ENCODE results near the gene FOXN3. TPM values are rescaled to one million over a fixed set of nuclear protein-coding genes. Genes with fewer than 3 reads are reported as not detected.

FOXN3 gene
- total RNA-seq, 1 experiment from 2014 or later = 125 TPM

DNA sequence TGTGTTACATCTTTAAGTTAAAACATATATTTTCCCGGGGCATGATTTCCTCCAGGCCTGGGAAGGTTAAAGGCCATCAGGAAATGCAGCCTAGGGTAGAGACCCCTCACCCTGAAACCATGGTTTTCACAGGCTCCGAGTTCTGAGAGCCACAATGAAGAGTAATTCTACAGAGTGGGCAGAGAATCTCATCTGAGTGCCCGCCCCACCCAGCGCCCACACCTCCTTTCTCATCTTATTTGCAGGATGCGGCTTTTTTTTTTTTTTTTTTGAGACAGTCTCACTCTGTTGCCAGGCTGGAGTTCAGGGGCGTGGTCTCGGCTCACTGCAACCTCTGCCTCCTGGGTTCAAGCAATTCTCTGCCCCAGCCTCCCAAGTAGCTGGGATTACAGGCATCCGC lies 170.7 kb downstream of the FOXN3 start:
- Histone ChIP-seq H4K5ac (ENCODE audit: insufficient read length, low read depth, low read length) (no peak overlapping the region), H3K4me1 (ENCODE audit: insufficient read depth, low read length) (peaks cover 16% of the 10 kb centered on the region; the same call in 1 of the 2 replicates), H3K79me1 (ENCODE audit: insufficient read depth, low read depth, low read length, poor library complexity, severe bottlenecking) (peaks cover 12% of the 10 kb centered on the region), H3K4ac (ENCODE audit: low read depth, low read length) (no peak overlapping the region), H3K18ac (ENCODE audit: insufficient read length, low read depth, low read length) (no peak overlapping the region), H2BK5ac (ENCODE audit: insufficient read length, low read length) (no peak overlapping the region), H3K14ac (ENCODE audit: insufficient read depth, low read length) (no peak overlapping the region), H3K79me2 (ENCODE audit: insufficient read depth, low read length) (peaks cover 5% of the 10 kb centered on the region; the same call in 1 of the 2 replicates), H2AFZ (ENCODE audit: low read length) (no peak overlapping the region), H2BK15ac (ENCODE audit: low read depth, low read length) (no peak overlapping the region), H3K9ac (ENCODE audit: extremely low read depth, insufficient read length, low read length) (no peak overlapping the region), H4K8ac (replicated peaks; ENCODE audit: insufficient read length, low read depth, low read length) (no peak overlapping the region), H2BK120ac (ENCODE audit: low read depth, low read length, poor library complexity, severe bottlenecking) (no peak overlapping the region), H3K9me3 (ENCODE audit: control insufficient read depth, low read depth, low read length) (no peaks in the 10 kb centered on the region), H3T11ph (ENCODE audit: low read length) (no peak overlapping the region), H2BK20ac (ENCODE audit: low read depth, low read length, poor library complexity, severe bottlenecking) (no peak overlapping the region), H3K4me2 (ENCODE audit: insufficient read depth, insufficient read length, low read length) (no peak overlapping the region), H3K23me2 (ENCODE audit: insufficient read length, low read depth, low read length, poor library complexity, severe bottlenecking) (no peaks in the 10 kb centered on the region), H2BK12ac (ENCODE audit: insufficient read length, low read depth, low read length) (no peak overlapping the region), H3K27me3 (ENCODE audit: insufficient read depth, low read length) (no peaks in the 10 kb centered on the region), H4K20me1 (ENCODE audit: control insufficient read depth, insufficient read depth, insufficient read length) (peaks cover 4% of the 10 kb centered on the region), H4K91ac (ENCODE audit: insufficient read length, low read depth, low read length) (no peak overlapping the region), H3K27ac (ENCODE audit: insufficient read length, low read depth, low read length) (no peak overlapping the region), H2AK5ac (ENCODE audit: insufficient read length, low read length) (no peak overlapping the region), H3K23ac (ENCODE audit: insufficient read length, low read depth, low read length) (no peak overlapping the region), H3K56ac (ENCODE audit: insufficient read length, low read depth, low read length) (no peak overlapping the region)
- Mint-ChIP-seq H3K36me3 (ENCODE audit: insufficient read depth in 1 of 3, low read depth in 3 of 3) (peaks cover 5 to 16% (median 10%) of the 10 kb centered on the region in 3 experiments; a peak in 5 of 7 replicates), H3K27ac (no peak overlapping the region), H3K4me3 (no peak overlapping the region), H3K9me3 (peaks cover 0 to 3% of the 10 kb centered on the region in 2 experiments; a peak in 2 of 5 replicates), H3K27me3 (ENCODE audit: low read depth) (no peaks in the 10 kb centered on the region), H3K4me1 (peaks cover 39 to 40% of the 10 kb centered on the region in 2 experiments)
- no CpG with 5 or more reads among the region's 8 CpGs for WGBS (ENCODE audit: extremely low coverage, insufficient read length, low lambda C conversion rate)
- DNase-seq = no peak
- TF ChIP-seq, protein P1, sequence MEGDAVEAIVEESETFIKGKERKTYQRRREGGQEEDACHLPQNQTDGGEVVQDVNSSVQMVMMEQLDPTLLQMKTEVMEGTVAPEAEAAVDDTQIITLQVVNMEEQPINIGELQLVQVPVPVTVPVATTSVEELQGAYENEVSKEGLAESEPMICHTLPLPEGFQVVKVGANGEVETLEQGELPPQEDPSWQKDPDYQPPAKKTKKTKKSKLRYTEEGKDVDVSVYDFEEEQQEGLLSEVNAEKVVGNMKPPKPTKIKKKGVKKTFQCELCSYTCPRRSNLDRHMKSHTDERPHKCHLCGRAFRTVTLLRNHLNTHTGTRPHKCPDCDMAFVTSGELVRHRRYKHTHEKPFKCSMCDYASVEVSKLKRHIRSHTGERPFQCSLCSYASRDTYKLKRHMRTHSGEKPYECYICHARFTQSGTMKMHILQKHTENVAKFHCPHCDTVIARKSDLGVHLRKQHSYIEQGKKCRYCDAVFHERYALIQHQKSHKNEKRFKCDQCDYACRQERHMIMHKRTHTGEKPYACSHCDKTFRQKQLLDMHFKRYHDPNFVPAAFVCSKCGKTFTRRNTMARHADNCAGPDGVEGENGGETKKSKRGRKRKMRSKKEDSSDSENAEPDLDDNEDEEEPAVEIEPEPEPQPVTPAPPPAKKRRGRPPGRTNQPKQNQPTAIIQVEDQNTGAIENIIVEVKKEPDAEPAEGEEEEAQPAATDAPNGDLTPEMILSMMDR (conservative IDR thresholded peaks at IDR 0.05) = no peak
